ENCODE measurements around the gene LARP4B.

Gene LARP4B

DNA sequence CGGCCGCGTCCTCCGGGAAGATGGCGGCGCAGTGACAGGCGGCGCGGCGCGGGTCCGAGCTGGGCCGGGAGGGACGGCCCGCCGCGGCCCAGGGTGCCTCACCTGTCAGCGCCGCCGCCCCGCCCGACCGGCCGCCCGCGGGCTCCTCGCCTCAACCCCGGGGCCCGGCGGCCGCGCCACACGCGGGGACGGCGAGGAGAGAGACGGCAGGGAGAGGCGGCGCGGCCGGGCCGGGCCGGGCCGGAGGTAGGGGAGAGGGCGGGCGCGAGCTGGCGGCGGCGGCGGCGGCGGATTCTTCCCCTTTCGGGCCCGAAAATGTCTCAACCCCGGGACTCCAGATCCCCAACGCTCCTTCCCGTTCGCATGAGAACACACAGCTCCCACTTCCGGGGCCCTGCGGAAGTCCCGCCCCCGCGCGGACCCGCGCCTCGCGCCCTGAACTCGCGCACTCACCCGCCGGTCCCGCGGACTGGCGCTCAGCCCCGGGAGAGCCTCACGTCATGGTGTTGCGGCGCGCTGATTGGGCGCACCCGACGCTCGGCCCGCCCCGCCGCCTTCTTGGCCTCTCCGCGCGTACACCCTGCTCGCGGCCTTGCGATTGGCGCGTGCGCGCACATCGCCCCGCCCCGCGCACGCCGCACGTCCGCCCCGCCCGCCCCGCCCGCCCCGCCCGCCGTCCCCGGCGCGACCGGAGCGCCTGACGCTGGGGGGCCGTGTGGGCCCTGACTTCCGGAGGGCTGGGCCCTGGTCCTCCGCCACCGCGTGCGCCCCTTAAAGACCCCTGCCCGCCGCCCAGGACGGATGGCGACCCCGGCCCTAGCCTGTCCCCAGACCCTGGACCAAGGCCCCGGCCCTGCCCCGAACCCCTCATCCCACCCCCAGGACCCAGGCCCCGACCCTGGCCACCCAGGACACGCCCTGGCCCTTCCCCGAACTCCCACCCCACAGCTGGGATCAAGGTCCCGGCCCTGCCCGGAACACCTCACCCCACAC is at the start of gene LARP4B:
Gene LARP4B (minus strand): TSS at position 380 of the 993 bp plus-strand sequence. CDS start 45,984 bp downstream, outside the sequence.
- peaks cover 7% of the 10 kb centered on the region for H3K36me3 Mint-ChIP-seq (ENCODE audit: low read depth)
- no peaks in the 10 kb centered on the region for H3K9me3 Mint-ChIP-seq
- H3K27ac Mint-ChIP-seq: peak within 1 kb of the TSS; percentile 99
- H3K27me3 Mint-ChIP-seq (ENCODE audit: low read depth): no peaks in the 10 kb centered on the region
- peaks cover 26% of the 10 kb centered on the region for H3K4me1 Mint-ChIP-seq (ENCODE audit: low read depth)
- H3K4me3 Mint-ChIP-seq: peak within 1 kb of the TSS; percentile 100

DNA sequence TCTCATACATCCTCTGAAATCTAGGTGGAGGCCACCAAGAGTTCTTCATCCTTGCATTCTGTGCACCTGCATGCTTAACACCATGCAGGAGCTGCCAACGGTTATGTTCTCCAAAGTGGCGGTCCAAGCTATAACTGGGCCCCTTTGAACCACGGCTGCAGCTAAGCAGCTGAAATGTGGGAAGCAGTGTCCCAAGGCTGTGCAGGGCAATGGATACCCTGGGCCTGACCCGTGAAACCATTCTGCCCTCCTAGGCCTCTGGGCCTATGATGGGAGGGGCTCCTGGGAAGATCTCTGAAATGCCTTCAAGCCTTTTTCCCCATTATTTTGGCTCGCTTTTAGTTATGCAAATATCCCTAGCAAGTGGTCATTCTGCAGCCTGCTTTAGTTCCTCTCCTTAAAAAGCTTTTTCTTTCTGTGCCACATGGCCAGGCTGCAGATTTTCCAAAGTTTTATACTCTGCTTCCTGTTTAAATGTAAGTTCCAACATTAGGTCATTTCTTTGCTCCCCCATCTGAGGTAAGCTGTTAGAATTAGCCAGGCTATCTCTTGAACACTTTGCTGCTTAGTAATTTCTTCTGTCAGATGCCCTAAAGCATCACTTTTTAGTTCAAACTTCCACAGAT is 49.1 kb upstream of the LARP4B start:
- H3K36me3 Mint-ChIP-seq (ENCODE audit: low read depth): peaks cover 16% of the 10 kb centered on the region
- H3K9me3 Mint-ChIP-seq: peaks cover 39% of the 10 kb centered on the region
- H3K4me3 Mint-ChIP-seq: no peak overlapping the region
- no peaks in the 10 kb centered on the region for H3K4me1 Mint-ChIP-seq (ENCODE audit: low read depth)
- H3K27me3 Mint-ChIP-seq (ENCODE audit: low read depth): no peaks in the 10 kb centered on the region
- no peak overlapping the region for H3K27ac Mint-ChIP-seq

DNA sequence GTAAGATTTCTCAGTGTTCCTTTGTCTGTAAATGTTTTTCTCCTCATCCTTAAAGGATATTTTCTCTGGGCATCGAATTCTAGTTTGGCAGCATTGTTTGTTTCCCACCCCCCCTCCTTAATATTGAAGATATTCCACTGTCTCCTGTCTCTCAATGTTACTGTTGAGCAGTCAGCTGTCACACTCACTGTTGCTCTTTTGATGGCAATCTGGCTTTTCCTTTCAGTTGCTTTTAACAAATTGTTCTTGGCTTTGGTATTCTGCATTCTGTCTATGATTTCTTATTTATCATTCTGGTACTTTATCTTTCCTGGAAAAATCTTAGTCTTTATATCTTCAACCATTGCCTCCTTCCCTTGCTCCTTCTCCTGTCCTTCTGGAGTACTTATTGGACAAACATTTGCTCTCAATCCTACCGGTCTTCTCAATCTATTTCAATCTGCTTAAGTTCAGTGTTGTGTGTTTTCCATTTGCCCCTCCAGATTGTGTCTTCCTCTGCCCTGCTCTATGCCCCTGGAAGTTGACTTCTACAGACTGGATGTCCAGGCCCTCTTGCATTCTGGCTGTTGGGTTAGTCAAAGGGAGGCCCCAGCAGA is 47.4 kb upstream of the LARP4B start:
- Mint-ChIP-seq H3K36me3 (ENCODE audit: low read depth) (peaks cover 16% of the 10 kb centered on the region), H3K9me3 (peaks cover 39% of the 10 kb centered on the region), H3K4me1 (ENCODE audit: low read depth) (no peaks in the 10 kb centered on the region), H3K4me3 (no peak overlapping the region), H3K27ac (no peak overlapping the region), H3K27me3 (ENCODE audit: low read depth) (no peaks in the 10 kb centered on the region)

DNA sequence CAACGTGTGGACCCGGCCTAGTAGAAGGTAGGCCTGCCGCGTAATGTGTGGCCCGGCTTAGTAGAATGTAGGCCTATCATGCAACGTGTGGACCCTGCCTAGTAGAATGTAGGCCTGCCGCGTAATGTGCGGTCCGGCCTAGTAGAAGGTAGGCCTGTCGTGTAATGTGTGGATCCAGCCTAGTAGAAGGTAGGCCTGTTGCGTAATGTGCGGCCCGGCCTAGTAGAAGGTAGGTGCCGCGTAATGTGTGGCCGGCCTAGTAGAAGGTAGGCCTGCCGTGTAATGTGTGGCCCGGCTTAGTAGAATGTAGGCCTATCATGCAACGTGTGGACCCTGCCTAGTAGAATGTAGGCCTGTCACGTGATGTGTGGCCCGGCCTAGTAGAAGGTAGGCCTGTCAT is 44.8 kb upstream of the LARP4B start:
- H3K4me1 Mint-ChIP-seq (ENCODE audit: low read depth): no peaks in the 10 kb centered on the region
- peaks cover 39% of the 10 kb centered on the region for H3K9me3 Mint-ChIP-seq
- no peak overlapping the region for H3K4me3 Mint-ChIP-seq
- H3K36me3 Mint-ChIP-seq (ENCODE audit: low read depth): peaks cover 16% of the 10 kb centered on the region
- H3K27ac Mint-ChIP-seq: no peak overlapping the region
- no peaks in the 10 kb centered on the region for H3K27me3 Mint-ChIP-seq (ENCODE audit: low read depth)

DNA sequence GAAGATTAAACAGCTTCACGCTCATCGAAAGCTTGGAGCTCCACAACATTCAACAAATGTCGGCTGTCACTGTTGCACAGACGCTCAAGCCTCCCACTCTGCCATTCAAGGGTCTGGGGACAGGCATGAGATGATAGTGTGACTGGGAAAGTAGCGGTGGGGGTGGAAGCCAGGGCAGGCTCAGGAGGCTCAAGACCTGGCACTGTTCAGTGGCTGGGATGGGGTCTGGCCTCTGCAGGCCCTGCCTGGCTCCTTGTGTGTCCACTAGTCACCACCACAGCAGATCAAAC is 43.2 kb upstream of the LARP4B start:
- H3K27me3 Mint-ChIP-seq (ENCODE audit: low read depth): peaks cover 4% of the 10 kb centered on the region
- no peaks in the 10 kb centered on the region for H3K4me1 Mint-ChIP-seq (ENCODE audit: low read depth)
- H3K36me3 Mint-ChIP-seq (ENCODE audit: low read depth): peaks cover 10% of the 10 kb centered on the region
- no peak overlapping the region for H3K27ac Mint-ChIP-seq
- peaks cover 24% of the 10 kb centered on the region for H3K9me3 Mint-ChIP-seq
- no peak overlapping the region for H3K4me3 Mint-ChIP-seq

DNA sequence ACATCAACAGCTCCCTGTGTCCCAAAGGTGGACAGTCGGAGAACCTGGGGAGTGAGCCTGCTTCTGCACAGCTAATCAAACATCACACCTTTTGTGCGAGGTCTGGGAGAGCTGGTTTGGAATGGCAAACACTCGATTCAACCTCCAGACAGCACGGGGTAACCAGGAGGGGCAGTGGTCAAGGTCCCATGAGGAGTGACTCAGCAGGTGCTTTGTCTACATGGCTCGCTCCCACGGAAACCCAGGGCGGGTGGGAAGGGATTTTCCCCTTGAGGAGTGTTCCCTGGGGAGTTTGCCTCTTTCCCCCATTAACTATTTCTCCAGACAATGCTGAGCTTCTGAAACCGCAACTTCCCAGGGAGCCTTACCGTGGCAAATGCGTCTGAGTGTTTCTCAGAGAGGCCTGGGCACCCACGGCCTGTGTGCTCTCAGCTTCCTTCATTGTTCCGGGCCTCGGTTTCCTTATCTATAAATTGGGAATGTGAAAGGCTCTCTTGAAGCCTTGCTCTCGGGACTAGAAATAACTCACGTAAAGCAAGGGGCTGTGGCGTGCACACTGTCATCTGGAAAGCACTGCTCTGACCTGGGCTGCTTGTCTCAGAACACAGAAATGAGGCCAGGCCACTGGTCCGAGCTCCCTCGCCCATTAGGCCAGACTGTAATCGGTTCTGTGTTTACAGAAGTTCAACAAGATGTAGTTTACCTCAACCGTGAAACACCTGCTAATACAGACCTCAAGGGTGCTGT is 42.7 kb upstream of the LARP4B start:
- Mint-ChIP-seq H3K27me3 (ENCODE audit: low read depth) (peaks cover 9% of the 10 kb centered on the region), H3K36me3 (ENCODE audit: low read depth) (peaks cover 10% of the 10 kb centered on the region), H3K4me3 (no peak overlapping the region), H3K27ac (no peak overlapping the region), H3K4me1 (ENCODE audit: low read depth) (no peaks in the 10 kb centered on the region), H3K9me3 (peaks cover 19% of the 10 kb centered on the region)

DNA sequence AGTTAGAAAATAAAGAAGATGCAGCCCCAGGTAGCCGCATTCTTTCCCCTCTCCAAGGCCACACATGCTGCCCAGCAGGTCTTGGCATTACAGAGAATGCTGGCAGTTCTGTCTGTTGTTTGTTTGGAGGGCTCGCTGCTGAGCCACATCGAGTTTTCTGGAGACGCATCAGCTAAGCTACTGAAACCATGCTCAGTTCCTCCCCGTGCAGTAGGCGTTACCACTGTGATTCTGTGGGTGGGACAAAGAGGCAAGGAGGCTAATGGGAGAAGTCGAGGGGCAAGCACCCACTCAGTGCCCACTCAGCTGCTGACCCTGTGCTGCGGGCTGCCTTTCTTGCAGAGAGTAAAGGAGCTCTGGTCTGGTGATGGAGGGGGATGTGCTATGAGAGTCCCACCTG is 41.3 kb upstream of the LARP4B start:
- Mint-ChIP-seq H3K9me3 (peaks cover 5% of the 10 kb centered on the region), H3K27ac (no peak overlapping the region), H3K4me3 (no peak overlapping the region), H3K36me3 (ENCODE audit: low read depth) (peaks cover 1% of the 10 kb centered on the region), H3K4me1 (ENCODE audit: low read depth) (no peaks in the 10 kb centered on the region), H3K27me3 (ENCODE audit: low read depth) (peaks cover 18% of the 10 kb centered on the region)

DNA sequence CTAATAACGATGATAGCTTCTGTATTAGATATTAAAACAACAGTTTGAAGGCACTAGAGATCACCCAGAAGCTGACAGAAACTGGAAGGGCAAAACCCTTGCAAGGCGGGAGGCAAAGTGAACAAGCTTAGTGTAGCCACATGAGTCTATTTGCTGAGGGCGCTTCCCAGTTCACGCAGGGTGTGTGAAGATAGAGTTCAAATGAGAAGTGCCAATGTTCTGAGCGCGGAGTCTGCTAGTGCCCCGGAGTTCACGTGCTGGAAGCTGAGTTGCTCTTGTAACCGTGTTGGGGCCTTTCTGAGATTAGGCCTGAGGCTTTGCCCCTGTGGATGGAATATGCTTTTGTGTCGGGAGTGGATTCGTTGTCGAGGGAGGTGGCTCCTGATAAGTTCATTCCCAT is 40.1 kb upstream of the LARP4B start:
- Mint-ChIP-seq H3K27me3 (ENCODE audit: low read depth) (peaks cover 18% of the 10 kb centered on the region), H3K27ac (no peak overlapping the region), H3K4me3 (no peak overlapping the region), H3K9me3 (peaks cover 2% of the 10 kb centered on the region), H3K36me3 (ENCODE audit: low read depth) (no peaks in the 10 kb centered on the region), H3K4me1 (ENCODE audit: low read depth) (peaks cover 5% of the 10 kb centered on the region)

DNA sequence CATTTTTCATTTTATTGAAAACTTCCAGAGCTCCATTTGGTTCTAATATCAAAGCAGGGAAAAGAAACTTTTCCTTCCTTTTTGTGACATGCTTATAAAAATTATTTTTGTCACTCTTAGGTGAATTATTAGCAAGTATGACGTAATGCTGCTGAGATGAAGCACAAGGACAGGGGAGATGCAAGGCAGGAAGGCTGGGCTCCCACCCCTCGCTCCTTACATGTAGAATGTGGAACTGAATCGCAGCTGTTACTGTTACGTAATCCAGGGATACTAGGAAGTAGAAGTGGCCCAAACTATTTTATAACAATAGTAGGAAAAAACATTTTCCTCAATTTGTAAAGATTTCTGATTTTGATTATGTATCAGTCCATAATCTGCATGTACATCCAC is 39.6 kb upstream of the LARP4B start:
- Mint-ChIP-seq H3K9me3 (no peaks in the 10 kb centered on the region), H3K36me3 (ENCODE audit: low read depth) (no peaks in the 10 kb centered on the region), H3K4me1 (ENCODE audit: low read depth) (peaks cover 5% of the 10 kb centered on the region), H3K27me3 (ENCODE audit: low read depth) (peaks cover 21% of the 10 kb centered on the region), H3K27ac (no peak overlapping the region), H3K4me3 (no peak overlapping the region)

DNA sequence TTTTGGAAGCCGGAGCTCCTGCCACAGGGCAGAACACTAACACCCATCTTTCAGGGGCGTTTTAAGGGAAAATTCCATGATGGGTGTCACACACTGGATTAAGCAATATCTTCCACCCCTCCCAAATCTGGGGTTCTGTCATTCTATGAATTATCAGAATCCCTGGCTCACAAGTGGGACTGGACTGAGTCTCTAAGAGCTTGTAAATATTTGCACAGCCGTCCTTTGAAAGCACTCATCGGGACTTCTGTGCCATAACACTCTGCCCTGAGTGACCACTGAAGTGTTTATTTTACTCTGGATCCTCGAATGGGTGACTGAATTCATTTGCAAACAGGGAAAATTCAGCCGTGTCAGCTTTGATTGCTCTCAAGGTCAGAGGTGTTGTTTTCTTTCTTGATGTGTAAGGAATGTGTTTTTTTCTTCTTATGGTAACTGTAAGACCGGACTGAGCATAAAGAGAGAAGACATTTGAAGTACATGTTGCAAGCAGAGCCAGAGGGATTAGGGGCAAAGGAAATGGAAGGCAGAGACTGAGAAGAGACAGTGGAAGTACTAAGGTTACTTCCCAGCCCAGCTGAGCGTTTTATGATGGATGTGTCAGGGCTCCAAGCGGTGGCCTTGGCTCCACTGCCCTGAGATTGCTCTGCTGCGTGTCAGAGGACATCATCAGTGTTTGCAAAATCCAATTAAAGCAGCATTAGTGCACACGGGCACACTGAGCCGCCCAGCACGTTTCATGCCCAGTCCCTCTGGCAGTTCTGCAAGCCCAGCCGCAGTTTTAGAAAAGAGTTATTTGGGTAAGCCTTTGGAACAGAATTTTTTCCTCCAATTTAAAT is 39.0 kb upstream of the LARP4B start:
- Mint-ChIP-seq H3K9me3 (no peaks in the 10 kb centered on the region), H3K4me3 (no peak overlapping the region), H3K27ac (no peak overlapping the region), H3K4me1 (ENCODE audit: low read depth) (peaks cover 5% of the 10 kb centered on the region), H3K36me3 (ENCODE audit: low read depth) (no peaks in the 10 kb centered on the region), H3K27me3 (ENCODE audit: low read depth) (peaks cover 22% of the 10 kb centered on the region)

DNA sequence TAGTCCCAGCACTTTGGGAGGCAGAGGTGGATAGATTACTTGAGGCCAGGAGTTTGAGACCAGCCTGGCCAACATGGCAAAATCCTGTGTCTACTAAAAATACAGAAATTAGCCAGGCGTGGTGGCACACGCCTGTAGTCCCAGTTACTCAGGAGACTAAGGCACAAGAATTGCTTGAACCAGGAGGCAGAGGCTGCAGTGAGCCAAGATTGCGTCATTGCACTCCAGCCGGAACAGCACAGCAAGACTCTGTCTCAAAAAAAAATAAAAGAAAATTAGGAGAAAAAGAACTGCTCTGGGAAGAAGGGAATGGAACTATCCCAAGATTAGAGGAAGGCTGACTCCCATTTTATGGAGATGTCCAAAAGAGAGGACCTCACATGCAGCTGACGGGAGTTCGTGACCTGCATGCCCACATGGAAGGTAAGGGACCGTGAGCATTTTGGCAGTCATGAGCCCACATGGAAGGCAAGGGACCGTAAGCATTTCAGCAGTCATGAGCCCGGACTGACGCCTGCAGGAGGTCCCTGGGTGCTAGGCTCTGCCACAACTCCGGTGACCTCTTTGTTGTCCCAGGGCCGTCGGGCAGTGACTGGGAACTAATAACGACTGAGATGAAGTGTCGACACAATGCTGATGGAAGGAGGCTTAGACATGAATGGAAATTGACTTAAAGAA is 38.1 kb upstream of the LARP4B start:
- no peak overlapping the region for H3K27ac Mint-ChIP-seq
- peaks cover 22% of the 10 kb centered on the region for H3K27me3 Mint-ChIP-seq (ENCODE audit: low read depth)
- H3K4me1 Mint-ChIP-seq (ENCODE audit: low read depth): peaks cover 5% of the 10 kb centered on the region
- no peaks in the 10 kb centered on the region for H3K9me3 Mint-ChIP-seq
- no peaks in the 10 kb centered on the region for H3K36me3 Mint-ChIP-seq (ENCODE audit: low read depth)
- H3K4me3 Mint-ChIP-seq: no peak overlapping the region

DNA sequence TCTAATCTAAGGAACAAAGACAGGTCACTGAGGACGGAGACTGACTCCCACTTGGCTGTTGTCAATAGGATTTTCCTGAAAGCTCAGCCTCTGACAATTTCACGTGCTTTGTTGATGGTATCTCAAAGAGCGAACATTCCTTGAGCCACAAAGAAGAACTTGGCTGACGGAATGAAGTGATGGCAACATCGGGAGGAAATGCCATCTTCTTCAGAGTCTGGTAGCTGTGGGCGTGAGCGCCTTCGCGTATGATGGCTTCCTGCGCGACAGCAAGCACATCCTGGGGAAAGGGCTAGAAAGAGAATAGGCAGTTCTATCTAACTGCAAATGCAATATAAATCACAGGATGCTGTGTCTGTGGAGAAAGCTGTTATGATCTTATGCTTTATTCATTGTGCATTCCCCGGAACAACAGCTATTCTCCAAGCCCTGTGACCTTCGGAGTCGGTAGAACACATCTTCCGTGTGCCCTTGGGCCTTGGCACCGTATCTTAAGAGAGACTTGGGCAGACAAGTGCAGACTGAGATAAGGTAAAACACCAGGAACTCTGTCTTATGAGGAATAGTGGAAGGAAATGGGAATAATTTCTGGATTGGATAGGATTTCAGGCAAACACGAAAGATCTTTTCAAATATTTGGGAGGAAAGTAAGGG is 37.2 kb upstream of the LARP4B start:
- no peak overlapping the region for H3K27ac Mint-ChIP-seq
- H3K36me3 Mint-ChIP-seq (ENCODE audit: low read depth): no peaks in the 10 kb centered on the region
- no peaks in the 10 kb centered on the region for H3K9me3 Mint-ChIP-seq
- peaks cover 22% of the 10 kb centered on the region for H3K27me3 Mint-ChIP-seq (ENCODE audit: low read depth)
- peaks cover 5% of the 10 kb centered on the region for H3K4me1 Mint-ChIP-seq (ENCODE audit: low read depth)
- no peak overlapping the region for H3K4me3 Mint-ChIP-seq

Data from T-helper 1 cell treated with Interleukin-12 subunit alpha and Interleukin-12 subunit beta and Interleukin-4 antibody, amounts not matched to agents 30 μg/mL and 1 μg/mL, for 36 hours (primary cell).